ENCODE measurements around the gene NPIPB6. TPM values are rescaled to one million over a fixed set of nuclear protein-coding genes. Genes with fewer than 3 reads are reported as not detected.

NPIPB6 gene
- total and polyA plus RNA-seq, 4 donors: 0.42 to 0.75 TPM; not detected in 2

DNA sequence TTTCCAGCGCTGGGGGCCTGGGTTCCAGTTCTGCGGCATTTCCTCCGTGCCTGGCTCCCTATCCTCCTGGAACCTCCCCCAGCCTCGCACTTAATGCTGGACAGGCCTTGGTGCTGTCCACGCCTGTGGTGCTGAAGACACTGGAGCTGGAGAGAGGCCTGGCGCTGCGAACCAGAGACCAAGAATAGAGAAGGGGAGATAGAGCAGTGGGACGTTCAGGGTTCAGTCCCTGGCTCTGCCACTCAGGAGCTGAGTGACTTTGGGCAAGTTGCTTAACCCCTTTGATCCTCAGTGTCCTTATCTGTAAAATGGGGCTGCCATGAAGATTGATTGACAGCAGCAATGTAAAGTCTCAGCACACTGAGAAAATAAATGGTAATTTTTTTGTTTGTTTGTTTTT is 59.1 kb downstream of the NPIPB6 start:
- H3K4me1 ChIP-seq (ENCODE audit: control insufficient read depth in 4 of 4, insufficient read depth in 4 of 4, low read length in 3 of 4): peaks cover 0 to 4% (median 1%) of the 10 kb centered on the region in 4 donors
- 67% methylated on average over 8 of the region's 8 CpGs for WGBS

GRCh38 chr16:28303132-28303531 is 60.2 kb downstream of the NPIPB6 start:
- H3K27ac ChIP-seq (ENCODE audit: low read depth in 1 of 2, low read length in 2 of 2): no peak overlapping the region
- no peaks in the 10 kb centered on the region for H3K9me3 ChIP-seq (ENCODE audit: control insufficient read depth in 4 of 4, low read length in 3 of 4)
- no peaks in the 10 kb centered on the region for H3K36me3 ChIP-seq (ENCODE audit: control insufficient read depth in 4 of 4, insufficient read depth in 3 of 4, low read depth in 1 of 4, low read length in 3 of 4)
- no peaks in the 10 kb centered on the region for H3K27me3 ChIP-seq (ENCODE audit: control insufficient read depth in 4 of 4, insufficient read depth in 4 of 4, low read length in 3 of 4)
- peaks cover 0 to 4% (median 1%) of the 10 kb centered on the region in 4 donors for H3K4me1 ChIP-seq (ENCODE audit: control insufficient read depth in 4 of 4, insufficient read depth in 4 of 4, low read length in 3 of 4)
- no peak overlapping the region for H3K9ac ChIP-seq (ENCODE audit: low read depth in 1 of 2, low read length in 2 of 2)
- no peak overlapping the region for H3K4me3 ChIP-seq (ENCODE audit: low read depth in 1 of 3, low read length in 3 of 3)
- TF ChIP-seq RXRA (IDR thresholded peaks at IDR 0.05) (no peak), HNF4A (conservative IDR thresholded peaks at IDR 0.05) (no peak), ZBTB33 (IDR thresholded peaks at IDR 0.05) (no peak), GABPA (IDR thresholded peaks at IDR 0.05 in 1 of 2, conservative IDR thresholded peaks at IDR 0.05 in 1 of 2) (no peak)
- TF ChIP-seq, protein P1, sequence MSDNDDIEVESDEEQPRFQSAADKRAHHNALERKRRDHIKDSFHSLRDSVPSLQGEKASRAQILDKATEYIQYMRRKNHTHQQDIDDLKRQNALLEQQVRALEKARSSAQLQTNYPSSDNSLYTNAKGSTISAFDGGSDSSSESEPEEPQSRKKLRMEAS (IDR thresholded peaks at IDR 0.05): no peak
- TF ChIP-seq, protein P2, sequence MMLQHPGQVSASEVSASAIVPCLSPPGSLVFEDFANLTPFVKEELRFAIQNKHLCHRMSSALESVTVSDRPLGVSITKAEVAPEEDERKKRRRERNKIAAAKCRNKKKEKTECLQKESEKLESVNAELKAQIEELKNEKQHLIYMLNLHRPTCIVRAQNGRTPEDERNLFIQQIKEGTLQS (IDR thresholded peaks at IDR 0.05): no peak
- DNase-seq (ENCODE audit: low spot score): no peak

More for the DNA sequence above, 59.1 kb downstream of the NPIPB6 start:
- H3K36me3 ChIP-seq (ENCODE audit: control insufficient read depth in 4 of 4, insufficient read depth in 3 of 4, low read depth in 1 of 4, low read length in 3 of 4): no peaks in the 10 kb centered on the region
- H3K27me3 ChIP-seq (ENCODE audit: control insufficient read depth in 4 of 4, insufficient read depth in 4 of 4, low read length in 3 of 4): no peaks in the 10 kb centered on the region
- H3K9me3 ChIP-seq (ENCODE audit: control insufficient read depth in 4 of 4, low read length in 3 of 4): no peaks in the 10 kb centered on the region
- H3K4me3 ChIP-seq (ENCODE audit: low read depth in 1 of 3, low read length in 3 of 3): no peak overlapping the region
- peak; percentile 49 for DNase-seq (ENCODE audit: low spot score)
- no peak overlapping the region for H3K9ac ChIP-seq (ENCODE audit: low read depth in 1 of 2, low read length in 2 of 2)
- TF ChIP-seq FOXA2 (IDR thresholded peaks at IDR 0.05): no peak
- no peak for TF ChIP-seq FOXA1 (IDR thresholded peaks at IDR 0.05)
- TF ChIP-seq, protein P2 (IDR thresholded peaks at IDR 0.05): no peak
- TF ChIP-seq RAD21 (IDR thresholded peaks at IDR 0.05): no peak
- peak; percentile 99 for TF ChIP-seq REST (IDR thresholded peaks at IDR 0.05)
- no peak overlapping the region for H3K27ac ChIP-seq (ENCODE audit: low read depth in 1 of 2, low read length in 2 of 2)

- no peak overlapping the region for H3K4me3 ChIP-seq (ENCODE audit: low read depth in 1 of 3, low read length in 3 of 3)
- no peaks in the 10 kb centered on the region for H3K4me1 ChIP-seq (ENCODE audit: control insufficient read depth in 4 of 4, insufficient read depth in 4 of 4, low read length in 3 of 4)
- H3K27me3 ChIP-seq (ENCODE audit: control insufficient read depth in 4 of 4, insufficient read depth in 4 of 4, low read length in 3 of 4): no peaks in the 10 kb centered on the region
- H3K36me3 ChIP-seq (ENCODE audit: control insufficient read depth in 4 of 4, insufficient read depth in 3 of 4, low read depth in 1 of 4, low read length in 3 of 4): no peaks in the 10 kb centered on the region
- no peak overlapping the region for H3K27ac ChIP-seq (ENCODE audit: low read depth in 1 of 2, low read length in 2 of 2)
- DNase-seq (ENCODE audit: low spot score): no peak
- H3K9ac ChIP-seq (ENCODE audit: low read depth in 1 of 2, low read length in 2 of 2): no peak overlapping the region
- no peaks in the 10 kb centered on the region for H3K9me3 ChIP-seq (ENCODE audit: control insufficient read depth in 4 of 4, low read length in 3 of 4)
- WGBS: 89% methylated on average over 2 of the region's 2 CpGs
- TF ChIP-seq FOXA2 (IDR thresholded peaks at IDR 0.05) (no peak), HNF4A (conservative IDR thresholded peaks at IDR 0.05) (no peak), GABPA (IDR thresholded peaks at IDR 0.05 in 1 of 2, conservative IDR thresholded peaks at IDR 0.05 in 1 of 2) (no peak), HNF4G (IDR thresholded peaks at IDR 0.05) (no peak), JUND (IDR thresholded peaks at IDR 0.05) (no peak), RXRA (IDR thresholded peaks at IDR 0.05) (no peak), FOXA1 (IDR thresholded peaks at IDR 0.05) (no peak), RAD21 (IDR thresholded peaks at IDR 0.05) (no peak), YY1 (IDR thresholded peaks at IDR 0.05) (no peak), CTCF (IDR thresholded peaks at IDR 0.05; ENCODE audit: low read depth, low read length, missing input control) (no peak), SP1 (IDR thresholded peaks at IDR 0.05) (no peak), REST (IDR thresholded peaks at IDR 0.05) (no peak)
Measured at GRCh38 chr16:28301620-28302019, 61.7 kb downstream of the NPIPB6 start.

Measured in liver (tissue), 9 donors.